Right lobe of liver (tissue), 4 donors: ENCODE measurements around the gene CADPS.

Experiments
- CTCF ChIP-seq, 4 donors: fragments of 200-600 bp in 3 of 4; fragments of 450-650 bp in 1 of 4; IDR thresholded peaks; one replicate each; pipeline versions ENCODE4 v1.5.1 to v1.8.0; 2016 to 2022; ENCODE audit warnings: antibody characterized with exemption in 4 of 4, mild to moderate bottlenecking in 2 of 4
- POLR2A ChIP-seq: fragments of 450-650 bp; IDR thresholded peaks from one replicate; pipeline ENCODE4 v1.6.1; 2017; ENCODE audit warnings: antibody characterized with exemption, mild to moderate bottlenecking
- donor health status: DM: no; HTN: no; CAD: no.
- donor health status: DM: no; HTN: no; CAD: no.
- donor health status: DM: no; HTN: yes; CAD: no.

GRCh38 chr3:62475306-62475705, 399.9 kb downstream of the CADPS start:
- TF ChIP-seq CTCF (IDR thresholded peaks at IDR 0.05) (no peak), POLR2A (no peak)
